NCI-H128 (cell line): ENCODE data around the gene CDC42BPG.

Source experiments
- DNase-seq: peaks from one replicate; lab custom pipeline; 2025; ENCODE audit not compliant: unreplicated experiment; lab: John Stamatoyannopoulos, UW

Gene CDC42BPG

GRCh38 chr11:64804346-64805210 lies 39.9 kb downstream of the CDC42BPG start:
- DNase-seq, result no peak

DNA sequence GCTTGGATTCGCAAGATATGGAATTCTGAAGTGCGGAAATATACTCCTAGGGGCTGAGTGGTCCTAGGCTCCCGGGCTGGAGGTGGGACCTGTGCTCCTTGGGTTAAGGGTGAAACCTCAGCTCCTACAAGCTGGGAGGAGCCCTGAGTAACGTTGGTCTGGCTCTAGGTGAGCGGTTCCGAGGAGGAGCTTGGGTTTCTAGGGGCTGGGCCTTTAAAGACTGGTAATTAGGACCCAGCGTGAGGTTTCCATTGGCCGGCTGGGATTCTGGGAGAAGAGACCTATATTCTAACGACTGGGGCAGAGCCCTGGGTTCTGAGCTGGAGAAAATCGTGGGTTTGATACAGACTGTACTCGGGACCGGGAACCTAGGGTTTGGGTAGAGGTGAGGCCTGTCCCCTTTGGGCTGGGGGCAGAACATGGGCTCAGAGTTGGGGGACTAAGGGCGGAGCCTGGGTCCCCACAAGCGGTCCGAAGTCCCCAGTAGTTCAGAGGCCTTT lies 40.6 kb downstream of the CDC42BPG start:
- no peak for DNase-seq

GRCh38 chr11:64803158-64803845 lies 41.2 kb downstream of the CDC42BPG start, which contains the start of gene MAP4K2:
TSS of gene MAP4K2 (minus strand) at chr11:64803214. CDS start at chr11:64803149, 65 bp downstream.
- DNase-seq, result peak; percentile 74

GRCh38 chr11:64802370-64803157 lies 41.9 kb downstream of the CDC42BPG start:
- no peak for DNase-seq

DNA sequence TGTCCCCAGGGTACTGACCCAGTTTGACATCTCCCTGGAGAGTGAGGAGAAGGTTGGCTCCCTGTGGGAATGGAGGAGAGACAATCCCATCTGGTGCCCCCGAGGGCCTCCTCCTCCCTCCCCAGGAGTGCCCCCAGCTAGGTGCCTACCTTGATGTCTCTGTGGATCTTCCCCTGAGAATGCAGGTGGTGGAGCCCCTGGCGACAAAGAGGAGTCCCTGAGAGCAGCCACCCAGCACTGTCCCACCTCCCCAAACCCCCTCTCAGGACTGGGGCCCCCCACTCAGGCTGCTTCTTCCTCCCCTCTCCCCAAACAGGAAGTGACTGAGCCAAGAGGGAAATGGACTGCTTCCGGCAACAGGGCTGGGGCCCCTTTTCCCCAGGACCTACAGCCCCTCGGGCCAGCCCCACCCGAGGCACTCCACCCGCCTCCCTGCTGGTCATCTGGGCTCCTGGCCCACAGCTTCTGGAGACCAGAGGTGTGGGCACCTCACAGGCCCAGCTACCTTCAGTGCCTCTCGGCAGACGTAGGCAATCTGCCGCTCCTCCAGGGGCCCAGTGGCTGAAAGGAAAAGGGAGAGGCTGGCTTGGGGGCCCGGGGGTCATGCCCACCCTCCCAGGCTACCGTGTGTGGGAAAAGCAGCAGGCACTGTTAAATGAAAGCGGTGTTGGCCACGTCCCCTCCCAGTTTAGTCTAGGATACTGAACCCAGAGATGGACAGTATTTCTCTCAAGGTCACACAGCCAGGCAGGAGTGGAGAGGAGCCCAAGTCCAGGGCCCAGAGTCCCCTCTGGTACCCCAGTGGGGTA lies 42.7 kb downstream of the CDC42BPG start:
- DNase-seq, result no peak

GRCh38 chr11:64801158-64801464 lies 43.3 kb downstream of the CDC42BPG start:
- no peak for DNase-seq

DNA sequence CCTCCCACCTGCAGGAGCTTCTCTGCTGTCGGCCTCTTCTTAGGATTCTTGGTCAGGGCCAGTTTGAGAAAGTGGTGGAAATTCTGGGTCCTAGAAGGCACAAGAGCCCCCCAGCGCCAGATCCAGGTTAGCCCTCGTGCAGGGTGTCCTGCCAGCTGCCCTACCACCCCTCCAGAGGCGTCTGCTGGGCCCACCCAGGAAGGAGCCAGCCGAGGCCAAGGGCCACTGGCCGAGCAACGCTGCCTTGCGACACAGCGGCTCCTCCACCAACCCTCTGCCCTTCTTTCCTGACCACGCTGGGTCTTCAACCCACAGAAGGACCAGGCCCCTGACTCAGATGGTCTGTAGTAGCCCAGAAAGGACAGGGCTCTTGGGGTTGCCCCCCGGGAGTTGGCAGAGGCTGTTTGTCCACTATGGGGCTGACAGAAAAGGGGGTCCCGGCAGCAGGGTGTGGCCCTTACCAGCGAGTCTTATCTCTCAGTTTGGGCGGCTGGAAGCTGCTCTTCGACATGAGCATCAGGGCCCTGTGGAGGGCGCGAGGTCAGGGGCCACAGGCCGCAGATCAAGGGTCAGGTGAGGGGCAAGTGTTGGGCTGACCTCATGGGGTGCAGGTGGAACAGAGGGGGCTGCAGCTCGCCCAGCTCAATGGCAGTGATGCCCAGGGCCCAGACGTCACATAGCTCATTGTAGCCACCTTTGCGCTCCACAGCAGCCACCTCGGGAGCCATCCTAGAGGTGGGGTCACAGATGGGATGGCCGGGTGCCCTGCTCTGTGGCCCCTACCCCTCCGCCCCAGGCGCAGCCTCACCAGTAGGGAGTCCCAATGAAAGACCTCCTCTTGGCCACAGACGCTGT lies 43.9 kb downstream of the CDC42BPG start:
- DNase-seq, result no peak

GRCh38 chr11:64799623-64800302 lies 44.7 kb downstream of the CDC42BPG start:
- DNase-seq, result no peak

- DNase-seq, result no peak
These were observed 45.2 kb downstream of the CDC42BPG start for GRCh38 chr11:64799256-64799622.

- DNase-seq, result no peak
These were observed 47.5 kb downstream of the CDC42BPG start for GRCh38 chr11:64796757-64797541.

GRCh38 chr11:64796047-64796756 lies 48.3 kb downstream of the CDC42BPG start:
- no peak for DNase-seq

GRCh38 chr11:64794526-64794925 lies 49.9 kb downstream of the CDC42BPG start:
- no peak for DNase-seq

DNA sequence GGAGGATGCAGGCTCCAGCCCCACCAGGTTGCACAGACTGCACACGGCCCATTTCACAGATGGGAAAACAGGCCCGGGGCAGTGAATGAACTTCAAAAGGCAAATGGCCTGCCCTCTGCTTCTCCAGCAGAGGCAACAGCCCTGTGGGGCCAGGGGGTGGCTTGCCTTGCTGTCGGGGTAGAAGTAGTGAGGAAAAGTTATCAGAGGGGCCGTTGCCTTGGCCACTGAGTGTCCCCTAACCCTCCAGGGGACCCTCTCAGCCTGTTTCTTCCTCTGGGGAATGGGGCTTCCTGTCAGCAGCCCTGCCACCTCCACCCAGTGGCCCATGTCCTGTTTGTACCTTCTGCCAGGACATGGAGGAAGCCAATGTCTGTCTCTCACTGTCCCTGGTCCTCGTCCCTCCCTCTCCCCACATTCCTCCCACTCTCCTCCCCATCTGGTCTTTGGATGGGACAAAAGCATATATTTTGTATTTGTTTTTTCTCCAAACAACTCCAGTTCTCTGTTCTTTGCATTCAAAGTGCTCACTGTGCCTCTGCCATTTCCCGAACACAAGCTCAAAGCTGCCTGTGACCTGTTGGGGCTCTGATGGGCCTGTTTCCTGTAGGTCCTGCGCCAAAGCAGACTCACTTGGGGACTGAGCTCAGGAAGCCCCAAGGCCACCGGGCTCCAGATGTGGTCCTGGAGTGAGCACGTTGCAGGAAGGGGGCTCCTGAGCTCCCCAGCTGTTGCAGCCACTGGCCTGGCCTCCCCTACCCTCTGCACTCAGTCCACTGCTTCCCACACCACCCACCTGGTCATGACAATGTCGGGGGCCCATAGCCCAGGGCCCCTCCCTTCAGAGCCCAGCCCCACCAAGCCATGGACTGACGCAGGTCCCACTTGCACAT lies 50.9 kb downstream of the CDC42BPG start:
- DNase-seq, result no peak

- no peak for DNase-seq
These were observed 52.0 kb downstream of the CDC42BPG start for GRCh38 chr11:64792482-64792881.

DNA sequence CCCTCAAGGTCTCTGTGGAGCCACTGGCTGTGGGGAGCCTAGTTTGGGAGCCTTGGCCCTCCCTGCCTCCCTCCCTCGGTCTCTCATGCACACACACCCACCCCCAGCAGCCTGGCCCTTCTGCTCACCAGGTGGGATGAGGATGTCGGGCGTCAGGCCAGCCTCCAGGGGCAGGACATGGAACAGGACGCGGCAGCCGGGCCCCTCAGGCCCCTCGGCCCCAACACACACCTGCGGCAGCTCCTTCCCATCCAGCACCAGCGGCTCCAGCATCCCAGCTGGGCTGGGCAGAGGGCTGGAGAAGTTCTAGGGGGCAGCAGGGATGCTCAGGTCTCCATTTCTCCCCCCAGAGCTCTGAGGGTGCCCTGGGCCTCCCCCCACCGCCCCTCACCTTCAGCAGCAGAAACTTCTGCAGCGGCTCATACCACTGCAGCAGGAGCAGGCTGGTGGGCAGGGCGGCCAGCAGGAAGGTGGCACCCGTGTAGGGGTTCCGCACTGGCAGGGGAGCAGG lies 52.6 kb downstream of the CDC42BPG start:
- DNase-seq, result no peak
